ACC112 (cell line): ENCODE results near the gene PDE5A.

Experiments
- H2AFZ ChIP-seq: fragments of 200-600 bp; sonication (generic); one replicate; pipeline ENCODE4 v1.6.0; 2017; ENCODE audit warnings: antibody characterized with exemption, low read length; ENCODE audit not compliant: unreplicated experiment
- H3K27ac ChIP-seq: fragments of 200-600 bp; sonication (generic); 2 replicates; pipeline ENCODE4 v1.5.1; 2014; ENCODE audit warnings: low read depth, mild to moderate bottlenecking, antibody characterized with exemption, low read length, moderate library complexity
- H3K27me3 ChIP-seq: fragments of 200-600 bp; sonication (generic); 2 replicates; pipeline ENCODE4 v1.6.1; 2014; ENCODE audit warnings: mild to moderate bottlenecking, antibody characterized with exemption, low read length, moderate library complexity, mixed read lengths; ENCODE audit not compliant: insufficient read depth
- H3K36me3 ChIP-seq: fragments of 200-600 bp; sonication (generic); 2 replicates; pipeline ENCODE4 v1.6.1; 2016; ENCODE audit warnings: mild to moderate bottlenecking, antibody characterized with exemption, low read length, moderate library complexity, mixed read lengths; ENCODE audit not compliant: insufficient read depth
- H3K4me1 ChIP-seq: fragments of 200-600 bp; sonication (generic); one replicate; pipeline ENCODE4 v1.6.1; 2016; ENCODE audit warnings: low read length, mixed read lengths; ENCODE audit not compliant: insufficient read depth, unreplicated experiment, control insufficient read depth
- H3K4me3 ChIP-seq: fragments of 200-600 bp; sonication (generic); 2 replicates; pipeline ENCODE4 v1.5.1; 2014; ENCODE audit warnings: mild to moderate bottlenecking, low read depth, low read length
- H3K79me2 ChIP-seq: fragments of 200-600 bp; sonication (generic); one replicate; pipeline ENCODE4 v1.6.0; 2016; ENCODE audit warnings: low read length; ENCODE audit not compliant: control insufficient read depth, unreplicated experiment, insufficient read depth

PDE5A gene

GRCh38 chr4:119587796-119588195 is 40.8 kb downstream of the PDE5A start:
- Histone ChIP-seq H3K4me1 (no peaks in the 10 kb centered on the region), H3K27me3 (no peaks in the 10 kb centered on the region), H3K27ac (no peak overlapping the region), H3K79me2 (no peaks in the 10 kb centered on the region), H3K36me3 (no peaks in the 10 kb centered on the region), H3K4me3 (no peak overlapping the region), H2AFZ (no peak overlapping the region)

- Histone ChIP-seq H3K27me3 (no peaks in the 10 kb centered on the region), H3K4me3 (no peak overlapping the region), H2AFZ (no peak overlapping the region), H3K4me1 (no peaks in the 10 kb centered on the region), H3K27ac (no peak overlapping the region), H3K79me2 (no peaks in the 10 kb centered on the region), H3K36me3 (no peaks in the 10 kb centered on the region)
These were observed 42.8 kb downstream of the PDE5A start for GRCh38 chr4:119585771-119586170.

- no peaks in the 10 kb centered on the region for H3K79me2 ChIP-seq
- H3K4me3 ChIP-seq = no peak overlapping the region
- no peaks in the 10 kb centered on the region for H3K4me1 ChIP-seq
- H3K36me3 ChIP-seq = no peaks in the 10 kb centered on the region
- H3K27ac ChIP-seq = no peak overlapping the region
- no peak overlapping the region for H2AFZ ChIP-seq
- no peaks in the 10 kb centered on the region for H3K27me3 ChIP-seq
These were observed 47.3 kb downstream of the PDE5A start for GRCh38 chr4:119581190-119581873.

DNA sequence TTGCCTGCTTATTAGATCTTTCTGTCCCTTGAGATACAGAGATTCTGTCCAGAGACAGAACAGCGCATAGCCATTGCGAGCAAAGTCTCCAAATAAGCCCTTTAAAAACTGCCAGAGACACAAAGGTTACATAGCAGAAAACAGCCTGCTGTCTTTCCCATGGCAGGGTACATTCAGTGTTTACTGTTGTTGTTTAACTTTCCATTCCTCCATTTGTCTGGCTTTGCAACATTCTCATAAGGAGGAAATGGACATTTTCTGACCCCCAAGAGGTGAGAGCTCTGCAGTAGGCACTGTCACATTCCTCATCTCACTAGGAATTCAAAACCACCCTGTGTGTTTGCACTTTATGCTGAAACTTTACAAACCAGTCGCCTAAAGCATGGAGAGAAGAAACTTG is 48.3 kb downstream of the PDE5A start:
- no peak overlapping the region for H2AFZ ChIP-seq
- H3K27ac ChIP-seq = no peak overlapping the region
- H3K27me3 ChIP-seq = no peaks in the 10 kb centered on the region
- no peak overlapping the region for H3K4me3 ChIP-seq
- no peaks in the 10 kb centered on the region for H3K79me2 ChIP-seq
- H3K4me1 ChIP-seq = no peaks in the 10 kb centered on the region
- no peaks in the 10 kb centered on the region for H3K36me3 ChIP-seq

GRCh38 chr4:119579823-119580222 is 48.8 kb downstream of the PDE5A start:
- Histone ChIP-seq H2AFZ (no peak overlapping the region), H3K4me3 (no peak overlapping the region), H3K79me2 (no peaks in the 10 kb centered on the region), H3K4me1 (no peaks in the 10 kb centered on the region), H3K27ac (no peak overlapping the region), H3K27me3 (no peaks in the 10 kb centered on the region), H3K36me3 (no peaks in the 10 kb centered on the region)

DNA sequence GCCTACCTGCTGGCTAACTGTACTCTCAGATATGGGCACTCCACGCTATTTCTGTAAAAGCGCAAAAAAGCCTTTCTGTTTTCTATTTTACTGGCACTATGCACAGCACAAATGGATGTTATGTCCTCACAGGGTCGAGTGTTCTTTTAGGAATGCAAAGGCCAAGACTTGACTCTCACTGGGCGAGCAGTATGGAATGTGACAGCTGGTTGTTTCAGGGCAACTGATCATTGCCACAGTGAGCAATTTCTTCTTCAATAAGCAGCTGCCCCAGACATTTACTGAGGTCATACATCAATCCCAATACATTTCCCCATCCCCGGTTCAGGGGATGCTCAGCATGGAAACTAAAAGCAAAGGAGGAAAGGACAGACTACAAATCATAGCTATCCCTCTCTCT is 58.2 kb downstream of the PDE5A start:
- Histone ChIP-seq H3K27ac (no peak overlapping the region), H3K4me3 (no peak overlapping the region), H3K27me3 (no peaks in the 10 kb centered on the region), H3K36me3 (no peaks in the 10 kb centered on the region), H3K4me1 (no peaks in the 10 kb centered on the region), H3K79me2 (no peaks in the 10 kb centered on the region), H2AFZ (no peak overlapping the region)

DNA sequence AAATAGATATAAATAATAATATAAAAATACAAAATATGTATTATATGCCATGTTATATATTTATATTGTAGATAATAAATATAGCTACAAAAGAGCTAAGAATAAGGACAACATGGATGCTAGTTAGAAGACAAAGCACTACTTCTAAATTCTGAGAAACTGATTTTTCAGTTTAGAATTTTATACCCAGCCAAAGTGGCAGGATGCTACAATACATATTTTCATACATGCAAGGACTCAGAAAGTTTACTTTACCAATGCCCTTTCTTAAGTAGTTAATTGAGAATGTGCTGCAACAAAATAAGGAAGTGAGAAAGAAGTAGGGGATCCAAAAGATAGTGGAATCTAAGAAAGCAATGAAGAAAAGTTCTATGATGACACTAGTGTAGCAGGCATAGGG is 64.5 kb downstream of the PDE5A start:
- no peaks in the 10 kb centered on the region for H3K27me3 ChIP-seq
- H3K4me1 ChIP-seq = no peaks in the 10 kb centered on the region
- no peaks in the 10 kb centered on the region for H3K79me2 ChIP-seq
- H2AFZ ChIP-seq = no peak overlapping the region
- H3K27ac ChIP-seq = no peak overlapping the region
- peaks cover 20% of the 10 kb centered on the region for H3K36me3 ChIP-seq
- no peak overlapping the region for H3K4me3 ChIP-seq

- no peak overlapping the region for H2AFZ ChIP-seq
- no peaks in the 10 kb centered on the region for H3K79me2 ChIP-seq
- no peak overlapping the region for H3K27ac ChIP-seq
- H3K4me3 ChIP-seq = no peak overlapping the region
- H3K27me3 ChIP-seq = no peaks in the 10 kb centered on the region
- H3K4me1 ChIP-seq = no peaks in the 10 kb centered on the region
- H3K36me3 ChIP-seq = peaks cover 12% of the 10 kb centered on the region
These were observed 69.5 kb downstream of the PDE5A start for GRCh38 chr4:119559044-119559647.

DNA sequence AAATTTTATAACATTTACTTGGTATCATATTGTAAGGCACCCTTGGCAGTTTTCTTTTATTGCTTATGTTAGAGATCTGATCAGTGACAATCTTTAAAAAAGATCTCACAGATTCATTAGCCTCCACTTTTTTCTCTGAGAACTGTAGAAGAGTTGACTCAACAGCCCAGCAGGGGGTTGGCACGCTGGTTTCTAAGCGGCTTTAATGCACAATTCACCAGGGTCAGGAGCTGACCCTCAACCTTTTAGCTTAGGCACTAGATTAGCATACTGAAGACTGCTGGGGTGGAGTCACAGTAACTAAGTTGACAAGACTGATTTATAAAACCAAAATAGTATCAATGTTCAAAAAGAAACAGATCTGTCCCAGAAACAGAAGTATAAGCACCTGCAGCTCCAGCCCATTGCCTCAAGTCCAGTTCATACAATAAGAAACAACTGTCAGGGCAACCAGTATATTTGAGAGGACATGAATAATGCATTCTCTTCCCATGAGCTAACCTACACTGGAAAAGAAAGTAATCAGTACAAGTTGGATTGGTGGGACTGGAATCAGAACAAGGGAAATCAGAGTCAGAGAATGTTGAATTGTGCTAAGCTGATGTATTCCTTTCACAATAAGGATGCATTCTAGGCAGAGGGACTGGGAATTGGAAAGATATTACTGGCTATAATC is 77.6 kb downstream of the PDE5A start:
- H3K27me3 ChIP-seq = no peaks in the 10 kb centered on the region
- no peak overlapping the region for H3K4me3 ChIP-seq
- H2AFZ ChIP-seq = no peak overlapping the region
- H3K4me1 ChIP-seq = no peaks in the 10 kb centered on the region
- no peak overlapping the region for H3K27ac ChIP-seq
- no peaks in the 10 kb centered on the region for H3K79me2 ChIP-seq
- peaks cover 5% of the 10 kb centered on the region; the same call in 1 of the 2 replicates for H3K36me3 ChIP-seq

DNA sequence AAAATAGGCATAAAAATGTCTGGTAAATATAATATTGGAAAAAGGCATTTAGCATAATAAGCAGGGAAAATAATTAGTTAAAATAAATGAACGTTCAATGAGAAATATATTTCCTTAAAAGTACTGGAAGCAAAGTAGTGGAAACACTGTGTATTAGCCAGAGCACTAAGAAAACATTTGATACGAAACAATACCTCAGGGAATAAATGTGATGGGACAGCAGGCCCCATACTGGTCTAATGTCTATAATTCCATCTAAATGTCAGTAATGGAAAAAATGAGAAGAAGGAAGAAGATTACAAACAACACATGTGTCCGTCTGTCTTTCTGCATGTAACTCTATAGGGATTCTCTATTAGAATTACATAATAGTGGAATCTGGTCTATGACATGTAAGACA is 79.0 kb downstream of the PDE5A start:
- Histone ChIP-seq H3K27ac (no peak overlapping the region), H2AFZ (no peak overlapping the region), H3K4me3 (no peak overlapping the region), H3K4me1 (no peaks in the 10 kb centered on the region), H3K36me3 (peaks cover 5% of the 10 kb centered on the region; the same call in 1 of the 2 replicates), H3K27me3 (no peaks in the 10 kb centered on the region), H3K79me2 (no peaks in the 10 kb centered on the region)

DNA sequence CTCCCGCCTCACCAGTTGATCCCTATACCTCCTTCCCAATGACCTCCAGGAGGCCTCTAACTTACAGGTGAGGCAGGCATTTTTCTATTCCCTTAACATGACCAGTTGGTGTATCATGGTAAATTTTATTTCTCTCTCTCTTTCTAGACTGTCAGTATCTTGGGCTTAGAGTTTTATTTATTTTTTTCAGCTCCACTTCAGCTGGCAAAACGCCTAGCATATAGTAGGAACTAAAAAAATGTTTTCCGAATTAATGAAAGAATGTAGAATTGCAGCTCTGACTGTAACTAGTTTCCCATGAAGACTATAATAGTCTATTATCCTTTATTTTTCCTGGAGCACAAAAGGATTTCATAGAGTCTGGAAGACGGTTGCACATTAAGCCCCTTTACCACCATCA is 84.8 kb downstream of the PDE5A start:
- H3K4me3 ChIP-seq = no peak overlapping the region
- H3K36me3 ChIP-seq = no peaks in the 10 kb centered on the region
- H3K4me1 ChIP-seq = no peaks in the 10 kb centered on the region
- no peaks in the 10 kb centered on the region for H3K27me3 ChIP-seq
- H3K27ac ChIP-seq = no peak overlapping the region
- H2AFZ ChIP-seq = no peak overlapping the region
- no peaks in the 10 kb centered on the region for H3K79me2 ChIP-seq
